ENCODE data around the gene RYR2. TPM values are rescaled to one million over a fixed set of nuclear protein-coding genes. Genes with fewer than 3 reads are reported as not detected.

Gene RYR2
- total RNA-seq, 1 experiment from 2014 or later: 0.90 TPM

DNA sequence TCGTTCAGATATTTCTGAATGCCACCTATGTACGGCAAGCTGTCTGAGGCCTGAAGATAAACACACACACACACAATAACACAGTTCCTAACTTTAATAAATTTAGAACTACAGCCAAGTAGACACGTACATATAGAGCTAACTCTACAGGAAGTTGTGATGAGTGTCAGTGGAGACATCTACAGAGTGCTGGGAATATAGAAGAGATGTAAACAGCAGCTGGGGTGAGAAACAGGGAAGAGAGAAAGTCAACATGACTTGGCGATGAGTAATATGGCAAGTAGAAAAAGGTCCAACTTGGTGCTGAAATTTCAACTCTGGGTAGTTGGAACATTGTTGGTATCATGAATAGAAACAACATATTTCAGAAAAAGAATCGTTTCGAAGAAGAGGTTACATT lies 642.3 kb downstream of the RYR2 start:
- intact Hi-C loops (cut with micrococcal nuclease; ENCODE audit: unreplicated experiment): no loop called here
- no TSS peak for BruUV-seq (replicated peaks)
- Mint-ChIP-seq H3K27me3 (ENCODE audit: unreplicated experiment) (no peaks in the 10 kb centered on the region), H3K4me1 (ENCODE audit: low read depth, unreplicated experiment) (peaks cover 46% of the 10 kb centered on the region), H3K36me3 (ENCODE audit: insufficient read depth, unreplicated experiment) (no peaks in the 10 kb centered on the region), H3K4me3 (ENCODE audit: low read depth, unreplicated experiment) (no peak overlapping the region), H3K9me3 (ENCODE audit: low read depth, unreplicated experiment) (no peaks in the 10 kb centered on the region), H3K27ac (ENCODE audit: unreplicated experiment) (no peak overlapping the region)
- TF ChIP-seq, protein P1, sequence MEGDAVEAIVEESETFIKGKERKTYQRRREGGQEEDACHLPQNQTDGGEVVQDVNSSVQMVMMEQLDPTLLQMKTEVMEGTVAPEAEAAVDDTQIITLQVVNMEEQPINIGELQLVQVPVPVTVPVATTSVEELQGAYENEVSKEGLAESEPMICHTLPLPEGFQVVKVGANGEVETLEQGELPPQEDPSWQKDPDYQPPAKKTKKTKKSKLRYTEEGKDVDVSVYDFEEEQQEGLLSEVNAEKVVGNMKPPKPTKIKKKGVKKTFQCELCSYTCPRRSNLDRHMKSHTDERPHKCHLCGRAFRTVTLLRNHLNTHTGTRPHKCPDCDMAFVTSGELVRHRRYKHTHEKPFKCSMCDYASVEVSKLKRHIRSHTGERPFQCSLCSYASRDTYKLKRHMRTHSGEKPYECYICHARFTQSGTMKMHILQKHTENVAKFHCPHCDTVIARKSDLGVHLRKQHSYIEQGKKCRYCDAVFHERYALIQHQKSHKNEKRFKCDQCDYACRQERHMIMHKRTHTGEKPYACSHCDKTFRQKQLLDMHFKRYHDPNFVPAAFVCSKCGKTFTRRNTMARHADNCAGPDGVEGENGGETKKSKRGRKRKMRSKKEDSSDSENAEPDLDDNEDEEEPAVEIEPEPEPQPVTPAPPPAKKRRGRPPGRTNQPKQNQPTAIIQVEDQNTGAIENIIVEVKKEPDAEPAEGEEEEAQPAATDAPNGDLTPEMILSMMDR (IDR thresholded peaks at IDR 0.05; ENCODE audit: unreplicated experiment): no peak
- CTCF ChIA-PET: no interaction called here
- no peak for DNase-seq

DNA sequence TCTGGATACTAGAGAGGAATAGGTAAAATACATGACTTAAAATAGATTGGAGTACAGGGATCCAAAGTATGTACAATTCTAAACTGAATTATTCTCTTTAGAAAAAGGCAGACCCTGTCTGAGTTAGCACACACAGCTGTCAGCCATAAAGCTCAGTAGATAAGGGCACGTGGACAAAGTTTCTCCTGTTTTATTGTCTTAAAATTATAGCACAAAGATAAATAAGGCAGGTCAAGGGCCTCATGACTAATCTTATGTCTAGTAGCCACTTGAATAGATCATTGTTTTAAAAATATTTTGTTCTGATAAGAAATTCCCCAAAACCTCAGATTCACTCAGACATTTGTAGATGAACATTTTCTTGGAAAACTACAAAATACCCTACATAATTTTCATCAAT lies 643.6 kb downstream of the RYR2 start:
- no TSS peak for BruUV-seq (replicated peaks)
- Mint-ChIP-seq H3K27me3 (ENCODE audit: unreplicated experiment) (no peaks in the 10 kb centered on the region), H3K36me3 (ENCODE audit: insufficient read depth, unreplicated experiment) (no peaks in the 10 kb centered on the region), H3K27ac (ENCODE audit: unreplicated experiment) (no peak overlapping the region), H3K4me3 (ENCODE audit: low read depth, unreplicated experiment) (no peak overlapping the region), H3K4me1 (ENCODE audit: low read depth, unreplicated experiment) (peaks cover 37% of the 10 kb centered on the region), H3K9me3 (ENCODE audit: low read depth, unreplicated experiment) (no peaks in the 10 kb centered on the region)
- CTCF ChIA-PET: interaction anchor here (1.3 to 2.0 kb wide), 2 partner anchors 75 to 114 kb away, joined by 3 to 11 read pairs; no protein-coding TSS in a partner anchor
- peak; percentile 10 for DNase-seq
- TF ChIP-seq, protein P1 (IDR thresholded peaks at IDR 0.05; ENCODE audit: unreplicated experiment): no peak
- intact Hi-C loops (cut with micrococcal nuclease; ENCODE audit: unreplicated experiment): no loop called here

DNA sequence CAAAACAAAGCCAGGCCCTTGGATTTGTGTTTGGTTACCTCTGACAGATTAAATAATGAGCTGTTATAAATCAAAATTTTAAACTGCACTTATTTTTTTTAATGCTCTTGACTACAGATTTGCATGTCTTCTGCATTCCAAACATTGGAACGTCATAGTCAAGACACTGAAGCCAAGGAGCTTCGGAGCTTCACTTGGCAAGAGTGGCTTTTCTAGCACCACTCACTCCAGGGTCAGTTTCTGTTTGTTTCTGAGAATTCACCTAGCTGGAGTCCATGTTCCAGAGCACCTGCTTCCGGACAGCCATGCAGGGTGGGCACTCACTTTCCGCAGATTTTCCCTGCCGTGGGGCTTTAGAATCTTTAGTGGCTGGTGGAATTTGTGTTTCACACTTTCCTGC lies 645.8 kb downstream of the RYR2 start:
- Mint-ChIP-seq H3K27ac (ENCODE audit: unreplicated experiment) (no peak overlapping the region), H3K4me3 (ENCODE audit: low read depth, unreplicated experiment) (no peak overlapping the region), H3K36me3 (ENCODE audit: insufficient read depth, unreplicated experiment) (no peaks in the 10 kb centered on the region), H3K4me1 (ENCODE audit: low read depth, unreplicated experiment) (peaks cover 37% of the 10 kb centered on the region), H3K9me3 (ENCODE audit: low read depth, unreplicated experiment) (no peaks in the 10 kb centered on the region), H3K27me3 (ENCODE audit: unreplicated experiment) (no peaks in the 10 kb centered on the region)
- no TSS peak for BruUV-seq (replicated peaks)
- intact Hi-C loops (cut with micrococcal nuclease; ENCODE audit: unreplicated experiment): no loop called here
- no peak for DNase-seq
- CTCF ChIA-PET: no interaction called here
- TF ChIP-seq, protein P1 (IDR thresholded peaks at IDR 0.05; ENCODE audit: unreplicated experiment): no peak

DNA sequence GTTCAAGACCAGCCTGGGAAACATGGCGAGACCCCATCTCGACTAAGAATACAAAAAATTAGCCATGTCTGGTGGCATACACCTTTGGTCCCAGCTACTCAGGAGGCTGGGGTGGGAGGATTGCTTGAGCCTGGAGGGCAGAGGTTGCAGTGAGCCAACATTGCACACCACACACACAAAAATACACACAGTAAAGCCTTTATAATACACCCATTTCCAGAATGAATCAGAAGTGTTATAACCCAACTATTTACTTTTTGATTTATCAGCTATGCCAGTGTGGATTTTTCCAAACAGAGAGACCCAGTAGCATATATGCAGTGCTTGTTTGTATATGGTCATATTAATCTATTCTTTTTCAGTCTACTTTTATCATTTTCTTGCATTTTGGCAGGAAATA lies 648.7 kb downstream of the RYR2 start:
- intact Hi-C loops (cut with micrococcal nuclease; ENCODE audit: unreplicated experiment): no loop called here
- CTCF ChIA-PET: interaction anchor here (0.9 kb wide), 1 partner anchor 13 kb away, joined by 3 read pairs; no protein-coding TSS in a partner anchor
- H3K36me3 Mint-ChIP-seq (ENCODE audit: insufficient read depth, unreplicated experiment): no peaks in the 10 kb centered on the region

More for the DNA sequence above, 648.7 kb downstream of the RYR2 start:
- Mint-ChIP-seq H3K4me3 (ENCODE audit: low read depth, unreplicated experiment) (no peak overlapping the region), H3K27me3 (ENCODE audit: unreplicated experiment) (no peaks in the 10 kb centered on the region), H3K4me1 (ENCODE audit: low read depth, unreplicated experiment) (peaks cover 18% of the 10 kb centered on the region), H3K9me3 (ENCODE audit: low read depth, unreplicated experiment) (no peaks in the 10 kb centered on the region), H3K27ac (ENCODE audit: unreplicated experiment) (no peak overlapping the region)
- TF ChIP-seq, protein P1 (IDR thresholded peaks at IDR 0.05; ENCODE audit: unreplicated experiment): no peak
- BruUV-seq (replicated peaks): no TSS peak
- no peak for DNase-seq

Measured in Calu3 (cell line).